GM21390 (cell line): ENCODE data around the gene FAM53B.

Source experiments
- ATAC-seq: cut with Tn5 transposase; IDR thresholded peaks from one replicate; pipeline ENCODE4 v1.9.1; 2021; ENCODE audit not compliant: unreplicated experiment

FAM53B gene

GRCh38 chr10:124666494-124666893, 77.7 kb downstream of the FAM53B start:
- no peak for ATAC-seq

DNA sequence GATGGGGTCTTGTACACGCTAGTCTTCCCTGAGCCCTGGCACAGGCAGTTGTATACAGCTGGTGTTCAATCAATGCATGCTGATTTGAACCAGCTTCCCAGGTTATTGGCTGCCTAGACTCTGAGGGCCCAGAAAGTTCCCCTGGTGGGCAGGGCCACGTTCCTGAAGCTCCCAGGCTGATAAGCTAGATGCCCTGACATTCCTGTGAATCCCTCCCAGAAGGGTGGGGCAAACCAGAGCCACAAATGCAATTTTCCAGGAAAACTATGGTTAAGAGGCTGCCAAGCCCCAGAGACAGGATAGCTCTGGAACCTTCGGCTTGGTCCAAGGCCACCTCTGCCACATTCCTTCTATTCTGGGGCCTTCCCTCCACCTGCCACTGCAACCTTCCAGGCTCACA, 78.2 kb downstream of the FAM53B start:
- ATAC-seq: no peak

GRCh38 chr10:124665558-124665957, 78.6 kb downstream of the FAM53B start:
- no peak for ATAC-seq

GRCh38 chr10:124665091-124665490, 79.1 kb downstream of the FAM53B start:
- ATAC-seq: no peak

GRCh38 chr10:124663766-124664360, 80.3 kb downstream of the FAM53B start:
- no peak for ATAC-seq

DNA sequence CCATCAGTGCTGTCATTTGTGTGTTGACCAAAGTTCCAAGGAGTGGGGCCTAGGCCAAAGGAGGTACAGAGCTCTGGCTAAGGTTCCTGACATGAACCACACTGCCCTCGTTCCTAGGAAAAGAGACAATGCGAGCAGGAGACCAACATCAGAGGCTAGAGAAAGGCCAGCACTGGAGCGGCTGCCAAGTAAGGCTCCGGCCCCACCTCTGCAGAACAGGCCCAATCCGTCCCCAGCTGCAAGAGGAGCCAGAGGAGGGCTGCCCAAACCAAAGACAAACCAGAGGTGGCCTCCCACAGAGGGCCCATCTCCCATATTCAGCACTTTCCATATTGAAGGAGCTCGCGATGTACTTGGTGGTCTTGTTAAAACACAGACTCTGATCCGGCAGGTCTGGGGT, 81.0 kb downstream of the FAM53B start:
- ATAC-seq: no peak

DNA sequence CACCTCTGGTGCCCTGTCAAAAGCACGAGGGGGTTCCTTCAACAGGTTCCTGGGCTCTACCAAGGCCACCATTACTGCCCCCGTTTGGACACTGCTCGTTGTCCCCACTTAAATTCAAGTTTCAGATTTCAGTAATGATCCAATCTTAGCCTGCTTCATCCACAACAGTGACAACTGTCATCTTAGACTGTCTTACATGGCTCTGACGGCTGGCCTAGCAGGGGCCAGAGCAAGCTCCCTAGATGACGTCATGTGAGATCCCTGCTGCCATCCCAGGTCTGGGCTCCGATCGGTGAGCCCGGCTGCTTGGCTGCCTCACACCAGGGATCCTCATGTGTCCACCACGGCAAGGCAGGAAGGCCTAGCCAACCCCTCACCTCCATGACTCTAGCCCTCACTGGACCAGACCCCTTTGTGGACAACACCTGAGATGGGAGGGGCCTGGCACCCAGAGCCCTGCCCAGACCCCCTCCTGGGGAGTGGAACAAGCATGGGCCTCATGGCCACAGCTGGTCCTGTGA, 82.5 kb downstream of the FAM53B start:
- no peak for ATAC-seq

DNA sequence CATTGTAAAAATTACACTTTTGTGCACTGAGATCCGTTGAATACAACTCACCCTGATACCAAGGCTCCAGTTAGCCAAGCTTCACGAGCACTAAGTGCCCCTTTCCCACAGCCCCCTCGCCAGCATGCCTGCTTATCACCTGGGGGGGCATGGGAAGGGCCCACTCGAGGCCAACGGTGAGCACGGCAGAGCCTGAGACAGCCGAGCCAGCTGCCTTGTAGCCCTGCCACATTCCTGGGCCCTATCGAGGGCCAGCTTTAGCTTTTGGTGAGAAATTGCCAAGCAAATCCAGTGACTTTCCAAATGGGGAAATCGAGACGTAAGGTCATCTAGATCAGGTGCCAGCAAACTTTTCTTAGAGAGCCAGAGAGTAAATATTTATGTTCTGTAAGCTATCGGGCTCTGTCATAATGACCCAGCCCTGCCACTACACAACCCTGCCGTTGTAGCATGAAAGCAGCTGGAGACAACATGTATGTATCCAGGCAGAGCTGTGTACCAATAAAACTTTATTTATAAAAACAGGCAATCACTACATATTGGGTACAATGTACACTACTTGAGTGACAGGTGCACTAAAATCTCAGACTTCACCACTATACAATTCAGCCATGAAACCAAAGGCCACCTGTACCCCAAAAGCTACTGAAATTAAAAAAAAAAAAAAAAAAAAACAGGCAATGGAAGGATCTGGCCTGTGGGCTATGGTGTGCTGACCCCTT, 83.6 kb downstream of the FAM53B start:
- ATAC-seq: no peak

DNA sequence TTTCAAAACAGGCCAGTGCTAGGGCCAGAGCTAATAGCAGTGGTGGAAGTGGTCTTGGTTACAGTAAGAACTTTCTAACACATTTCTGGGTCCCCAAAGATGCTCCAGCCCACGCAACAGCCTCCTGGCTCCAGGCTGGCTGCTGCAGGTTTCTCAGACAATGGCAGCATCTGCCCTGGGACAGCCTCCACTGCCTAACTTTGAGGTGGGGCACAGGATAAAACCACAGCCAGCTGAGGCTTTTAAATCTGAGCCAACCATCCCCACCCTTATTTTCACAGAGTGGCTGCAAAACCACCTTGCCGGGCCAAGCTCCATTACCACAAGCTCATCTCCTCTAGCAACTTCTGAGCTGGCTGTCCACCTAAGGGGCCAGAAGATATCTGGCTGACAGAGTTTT, 84.8 kb downstream of the FAM53B start:
- ATAC-seq: no peak

DNA sequence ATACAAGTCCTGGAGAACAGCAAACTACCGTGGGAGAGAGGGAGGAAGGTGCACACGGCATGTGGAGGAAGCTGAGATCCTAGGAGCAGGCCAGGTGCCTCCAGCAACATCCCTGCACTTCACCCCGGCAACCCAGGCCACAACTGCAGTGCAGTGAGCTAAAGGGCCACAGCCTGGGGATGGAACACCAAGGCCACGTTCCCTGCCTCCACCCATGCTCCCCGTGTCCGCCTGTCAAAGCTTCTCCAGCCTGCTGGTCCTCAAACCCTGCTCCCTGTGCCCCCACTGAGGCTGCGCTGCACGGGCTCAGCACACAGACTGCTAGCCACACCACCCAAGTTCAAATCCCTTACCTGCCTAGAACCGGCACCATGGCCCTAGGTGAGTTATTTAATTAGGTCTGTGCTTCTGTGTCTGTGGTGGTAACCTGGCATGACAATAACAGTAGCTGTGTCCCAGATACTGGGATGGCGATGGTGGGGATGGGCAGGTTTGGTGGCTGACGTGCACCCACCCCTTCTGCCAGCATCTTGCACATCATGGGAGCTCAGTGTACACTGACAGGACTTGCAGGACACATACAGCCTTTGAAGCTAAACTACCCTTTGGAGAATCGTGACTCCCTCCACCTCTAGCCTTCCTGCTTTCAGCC, 85.5 kb downstream of the FAM53B start:
- no peak for ATAC-seq

GRCh38 chr10:124657806-124658205, 86.4 kb downstream of the FAM53B start:
- ATAC-seq: no peak

DNA sequence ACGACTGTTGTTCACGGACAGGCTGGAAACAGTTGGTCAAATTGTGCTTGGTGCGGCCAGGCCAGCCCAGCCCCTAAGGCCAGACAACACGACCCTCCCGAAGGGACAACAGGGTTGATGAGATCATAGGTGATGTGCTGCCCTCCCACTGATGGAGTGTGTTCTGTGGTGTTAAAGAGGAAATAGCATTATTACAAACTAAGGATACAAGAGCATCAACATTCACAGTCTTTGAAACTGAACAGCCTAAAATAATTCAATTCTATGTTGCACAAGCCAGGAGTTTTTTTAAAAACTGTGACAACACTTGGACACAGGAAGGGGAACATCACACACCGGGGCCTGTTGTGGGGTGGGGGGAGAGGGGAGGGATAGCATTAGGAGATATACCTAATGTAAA, 87.6 kb downstream of the FAM53B start:
- no peak for ATAC-seq

- no peak for ATAC-seq
Observed at GRCh38 chr10:124656113-124656490, 88.1 kb downstream of the FAM53B start.

DNA sequence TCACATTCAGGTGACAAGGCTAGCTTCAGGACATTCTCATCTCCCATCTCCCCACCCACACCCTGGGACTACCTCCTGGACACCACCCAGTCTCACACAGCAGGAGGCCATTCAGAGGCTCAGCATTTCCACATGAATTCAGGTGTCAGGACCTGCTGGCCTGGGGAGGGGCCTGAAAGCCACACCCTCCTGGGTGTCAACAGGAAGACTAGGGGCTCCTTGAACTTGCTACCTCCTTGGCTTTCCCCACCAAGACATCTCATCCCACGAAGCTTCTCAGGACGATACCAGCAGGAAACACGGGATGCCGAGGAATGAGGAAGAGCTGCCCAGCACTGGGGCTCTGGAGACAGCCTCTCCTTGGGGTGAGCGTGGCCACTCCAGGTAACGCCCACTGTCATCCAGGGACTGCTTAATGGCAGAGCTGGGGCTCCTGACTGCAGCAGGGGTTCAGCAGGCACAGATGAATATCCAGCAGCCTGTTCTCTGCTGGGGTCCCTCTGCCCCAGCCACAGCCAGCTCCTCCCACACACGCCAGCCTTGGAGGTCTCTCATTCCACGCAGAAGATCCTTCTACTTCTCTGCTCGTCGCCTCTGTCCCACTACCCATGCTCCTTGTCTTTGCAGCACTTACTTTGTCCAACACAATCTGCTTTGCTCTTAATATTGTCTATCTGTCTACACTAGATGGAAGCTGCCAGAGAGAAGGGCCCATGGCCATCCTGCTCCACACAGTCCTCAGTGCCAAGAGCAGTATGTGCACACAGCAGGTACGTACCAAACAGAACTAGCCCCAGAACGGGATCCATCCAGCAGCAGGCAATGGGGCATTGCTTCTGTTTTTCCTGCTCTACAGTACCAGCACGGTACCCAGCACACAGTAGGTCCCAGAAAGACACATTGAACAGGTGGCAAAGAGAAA, 88.7 kb downstream of the FAM53B start:
- no peak for ATAC-seq

DNA sequence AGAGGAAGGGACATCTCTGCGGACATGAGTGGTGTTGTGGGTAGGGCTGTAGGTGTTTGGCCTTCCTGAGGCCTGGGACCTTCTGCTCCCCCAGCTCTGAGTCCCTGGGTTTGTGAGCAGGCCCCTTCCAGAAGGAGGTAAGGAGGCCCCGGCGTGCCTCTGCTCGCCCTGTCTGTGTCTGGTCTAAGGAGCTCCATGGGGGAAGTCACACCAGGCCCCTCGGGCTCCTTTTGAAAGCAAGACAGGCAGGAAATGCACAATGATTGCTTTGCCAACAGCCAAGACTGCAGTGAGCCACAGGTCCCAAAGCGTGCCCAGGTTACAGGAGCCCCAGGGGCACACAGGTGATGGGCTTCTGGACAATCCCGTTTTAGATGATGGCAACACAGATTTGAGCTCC, 89.5 kb downstream of the FAM53B start:
- no peak for ATAC-seq

- ATAC-seq: no peak
Observed at GRCh38 chr10:124653811-124654651, 90.1 kb downstream of the FAM53B start.

GRCh38 chr10:124653311-124653710, 90.9 kb downstream of the FAM53B start:
- no peak for ATAC-seq

DNA sequence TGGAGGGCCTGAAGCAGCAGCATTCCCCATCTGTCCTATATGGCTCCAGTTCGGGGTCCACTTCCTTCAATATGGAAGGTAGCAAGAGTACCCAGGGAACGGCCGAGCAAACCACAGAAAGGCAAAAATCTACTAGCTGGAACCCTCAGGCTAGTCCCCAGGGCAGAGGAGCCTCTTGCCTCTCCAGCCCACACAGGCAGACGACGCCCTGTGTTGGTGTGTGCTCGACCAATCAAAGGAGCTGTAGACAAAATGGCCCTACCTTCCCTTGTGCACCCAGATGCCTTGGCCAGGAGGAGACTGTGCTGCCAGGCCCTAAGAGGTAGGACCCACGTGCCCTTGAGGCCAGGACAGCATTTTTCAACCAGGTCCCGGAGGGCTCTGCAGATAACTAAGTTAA, 91.5 kb downstream of the FAM53B start:
- no peak for ATAC-seq

GRCh38 chr10:124652200-124652599, 92.0 kb downstream of the FAM53B start:
- ATAC-seq: no peak

GRCh38 chr10:124651402-124651891, 92.7 kb downstream of the FAM53B start:
- ATAC-seq: no peak
